HepG2 (cell line): ENCODE results near the gene SCGB1D2. TPM values are rescaled to one million over a fixed set of nuclear protein-coding genes. Genes with fewer than 3 reads are reported as not detected.
A peak's percentile ranks its signal among the peaks of the same experiment; 100 is the strongest.

Experiments used
- CREB1 ChIP-seq, 2 experiments: fragments of 450-650 bp in 1 of 2; IDR thresholded peaks; 2 replicates each; pipeline ENCODE4 v1.6.1; 2016 to 2017; ENCODE audit warnings: control low read depth in 1 of 2, mild to moderate bottlenecking in 1 of 2, missing compliant biosample characterization in 1 of 2, missing genetic modification characterization in 1 of 2
- EEA1 ChIP-seq: sonication (generic); formaldehyde crosslinking; IDR thresholded peaks from 2 replicates; pipeline ENCODE4 v1.5.1; 2020; ENCODE audit warnings: mild to moderate bottlenecking, missing genetic modification reagents, borderline replicate concordance
- EED ChIP-seq: sonication (generic); formaldehyde crosslinking; IDR thresholded peaks from 2 replicates; pipeline ENCODE4 v1.5.0; 2020; ENCODE audit warnings: mild to moderate bottlenecking, missing genetic modification reagents
- ELF3 ChIP-seq: IDR thresholded peaks from 2 replicates; pipeline ENCODE4 v1.6.1; 2016; ENCODE audit warnings: missing genetic modification reagents, missing compliant biosample characterization
- ERF ChIP-seq: IDR thresholded peaks from 2 replicates; pipeline ENCODE4 v1.6.1; 2018; ENCODE audit warnings: missing biosample characterization, missing genetic modification reagents
- FLYWCH1 ChIP-seq: sonication (generic); formaldehyde crosslinking; IDR thresholded peaks from 2 replicates; pipeline ENCODE4 v1.8.1; 2023; ENCODE audit warnings: mild to moderate bottlenecking, missing genetic modification reagents
- GMEB1 ChIP-seq: sonication (generic); formaldehyde crosslinking; IDR thresholded peaks from 2 replicates; pipeline ENCODE4 v1.5.1; 2020; ENCODE audit warnings: missing genetic modification reagents, mild to moderate bottlenecking, borderline replicate concordance
- HNF4A ChIP-seq: sonication (generic); formaldehyde crosslinking; IDR thresholded peaks from 2 replicates; pipeline ENCODE4 v1.4.0; 2020; ENCODE audit warnings: missing genetic modification reagents
- HOMEZ ChIP-seq: IDR thresholded peaks from 2 replicates; pipeline ENCODE4 v1.6.1; 2016; ENCODE audit warnings: low read depth
- KMT2B ChIP-seq: IDR thresholded peaks from 2 replicates; pipeline ENCODE4 v1.6.1; 2016; ENCODE audit warnings: missing genetic modification reagents, missing compliant biosample characterization
- SP5 ChIP-seq: IDR thresholded peaks from 2 replicates; pipeline ENCODE4 v1.6.1; 2016; ENCODE audit warnings: low read depth, borderline replicate concordance
- ZBTB7B ChIP-seq: sonication (generic); formaldehyde crosslinking; IDR thresholded peaks from 2 replicates; pipeline ENCODE4 v1.4.0; 2020; ENCODE audit warnings: missing genetic modification reagents
- ZFP90 ChIP-seq: sonication (generic); formaldehyde crosslinking; IDR thresholded peaks from 2 replicates; pipeline ENCODE4 v1.8.0; 2022; ENCODE audit warnings: missing genetic modification reagents, mild to moderate bottlenecking, inconsistent platforms, borderline replicate concordance
- ZNF614 ChIP-seq: IDR thresholded peaks from 2 replicates; pipeline ENCODE4 v1.6.1; 2018; ENCODE audit warnings: missing biosample characterization, missing genetic modification reagents, inconsistent platforms, borderline replicate concordance
- ZSCAN30 ChIP-seq: sonication (generic); formaldehyde crosslinking; IDR thresholded peaks from 2 replicates; pipeline ENCODE4 v1.5.0; 2020; ENCODE audit warnings: mild to moderate bottlenecking, missing genetic modification reagents
- polyA plus RNA-seq, 8 experiments: library from polyadenylated mRNA; depleted of rRNA in 3 of 8; stranded (reverse) in 7 of 8; unstranded in 1 of 8; fragments of >200 nt; fragmentation: Illumina TruSeq in 4 of 8; extraction: Trizol in 4 of 8; gene quantifications; 2 replicates each; pipeline versions ENCODE4 v1.2.1 to v1.2.3, GENCODE V29; 2011 to 2016; ENCODE audit warnings: low read depth in 4 of 8, missing spikeins in 1 of 8, mixed read lengths in 1 of 8; ENCODE audit not compliant: insufficient read depth in 1 of 8
- total RNA-seq, 5 experiments: library from RNA; depleted of rRNA; stranded (reverse); fragments of >200 nt; fragmentation: Illumina TruSeq; extraction: Trizol; gene quantifications; 2 replicates each; pipeline ENCODE4 v1.2.3, GENCODE V29; 2016; ENCODE audit warnings: low read depth in 1 of 5
- TF ChIP-seq, protein P1 (sequence below): sonication (generic); formaldehyde crosslinking; IDR thresholded peaks from 2 replicates; pipeline ENCODE4 v1.4.0; 2020; ENCODE audit warnings: mild to moderate bottlenecking, missing genetic modification reagents
- TF ChIP-seq, protein P2 (sequence below): sonication (generic); formaldehyde crosslinking; IDR thresholded peaks from 2 replicates; pipeline ENCODE4 v1.5.1; 2020; ENCODE audit warnings: mild to moderate bottlenecking, missing genetic modification reagents, moderate library complexity
- TF ChIP-seq, protein P3 (sequence below): sonication (generic); formaldehyde crosslinking; IDR thresholded peaks from 2 replicates; pipeline ENCODE4 v1.5.1; 2020; ENCODE audit warnings: missing genetic modification reagents, mild to moderate bottlenecking, borderline replicate concordance

The SCGB1D2 gene
- total and polyA plus RNA-seq, 2 of the 13 experiments (the other 11 are each of a cell fraction or from before 2014, with no cell fraction given) = not detected

DNA sequence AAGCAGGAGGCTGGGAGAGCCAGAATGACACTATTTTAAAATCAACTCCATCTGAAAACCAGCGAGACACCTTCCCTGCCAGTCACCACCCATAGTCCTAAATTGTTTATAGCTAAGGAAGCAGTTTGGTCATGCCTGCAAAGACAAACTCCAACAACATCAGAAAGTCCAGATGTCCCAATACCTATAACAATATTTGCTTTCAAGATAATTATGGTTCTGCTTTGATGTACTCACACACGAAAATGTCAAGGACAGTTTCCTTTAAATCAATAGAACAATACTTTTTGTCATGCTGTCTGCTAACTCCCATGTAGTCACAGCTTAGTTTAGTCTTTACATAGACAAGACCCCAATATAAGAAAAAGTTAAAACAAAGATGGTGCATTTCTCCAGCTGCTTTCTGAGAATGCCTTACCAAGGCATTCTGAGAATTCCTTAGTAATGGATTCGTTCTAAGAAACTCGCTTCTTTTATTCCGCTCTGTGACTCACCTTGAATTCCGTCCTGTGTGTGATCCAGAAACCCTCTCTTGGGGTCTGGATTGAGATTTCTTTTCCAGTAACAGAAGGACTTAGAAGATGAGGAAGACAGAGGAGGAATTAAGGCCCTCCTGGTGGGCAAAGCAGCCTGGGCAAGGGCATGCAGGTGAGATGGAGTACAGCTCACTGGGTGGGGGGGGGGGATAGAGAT lies 18.4 kb downstream of the SCGB1D2 start (continued):
- TF ChIP-seq HOMEZ (CRISPR knock-in tag) = peak; percentile 93
- no peak for TF ChIP-seq EED
- peak; percentile 92 for TF ChIP-seq ELF3 (CRISPR knock-in tag)
- peak; percentile 55; the same call in 1 of the 2 replicates for TF ChIP-seq ERF (CRISPR knock-in tag)
- peak; percentile 91 for TF ChIP-seq HNF4A (CRISPR knock-in tag)
- peak; percentile 41; the same call in 1 of the 2 replicates for TF ChIP-seq GMEB1 (CRISPR knock-in tag)
- TF ChIP-seq CREB1 (IDR thresholded peaks at IDR 0.05) = peak; percentile 6; the same call in 1 of the 2 replicates
- peak; percentile 71 for TF ChIP-seq CREB1 (CRISPR knock-in tag; IDR thresholded peaks at IDR 0.05)
- TF ChIP-seq SP5 (CRISPR knock-in tag) = peak; percentile 49; the same call in 1 of the 2 replicates
- TF ChIP-seq FLYWCH1 (CRISPR knock-in tag) = no peak
- TF ChIP-seq, protein P1, sequence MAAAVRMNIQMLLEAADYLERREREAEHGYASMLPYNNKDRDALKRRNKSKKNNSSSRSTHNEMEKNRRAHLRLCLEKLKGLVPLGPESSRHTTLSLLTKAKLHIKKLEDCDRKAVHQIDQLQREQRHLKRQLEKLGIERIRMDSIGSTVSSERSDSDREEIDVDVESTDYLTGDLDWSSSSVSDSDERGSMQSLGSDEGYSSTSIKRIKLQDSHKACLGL (CRISPR knock-in tag) = no peak
- TF ChIP-seq KMT2B = 0 out of 2 replicates have a peak, but pooled peaks have one; percentile 21
- TF ChIP-seq ZNF614 (CRISPR knock-in tag) = peak; percentile 87
- TF ChIP-seq ZSCAN30 (CRISPR knock-in tag) = no peak
- TF ChIP-seq EEA1 (CRISPR knock-in tag) = no peak
- TF ChIP-seq ZFP90 (CRISPR knock-in tag) = no peak
- TF ChIP-seq, protein P2, sequence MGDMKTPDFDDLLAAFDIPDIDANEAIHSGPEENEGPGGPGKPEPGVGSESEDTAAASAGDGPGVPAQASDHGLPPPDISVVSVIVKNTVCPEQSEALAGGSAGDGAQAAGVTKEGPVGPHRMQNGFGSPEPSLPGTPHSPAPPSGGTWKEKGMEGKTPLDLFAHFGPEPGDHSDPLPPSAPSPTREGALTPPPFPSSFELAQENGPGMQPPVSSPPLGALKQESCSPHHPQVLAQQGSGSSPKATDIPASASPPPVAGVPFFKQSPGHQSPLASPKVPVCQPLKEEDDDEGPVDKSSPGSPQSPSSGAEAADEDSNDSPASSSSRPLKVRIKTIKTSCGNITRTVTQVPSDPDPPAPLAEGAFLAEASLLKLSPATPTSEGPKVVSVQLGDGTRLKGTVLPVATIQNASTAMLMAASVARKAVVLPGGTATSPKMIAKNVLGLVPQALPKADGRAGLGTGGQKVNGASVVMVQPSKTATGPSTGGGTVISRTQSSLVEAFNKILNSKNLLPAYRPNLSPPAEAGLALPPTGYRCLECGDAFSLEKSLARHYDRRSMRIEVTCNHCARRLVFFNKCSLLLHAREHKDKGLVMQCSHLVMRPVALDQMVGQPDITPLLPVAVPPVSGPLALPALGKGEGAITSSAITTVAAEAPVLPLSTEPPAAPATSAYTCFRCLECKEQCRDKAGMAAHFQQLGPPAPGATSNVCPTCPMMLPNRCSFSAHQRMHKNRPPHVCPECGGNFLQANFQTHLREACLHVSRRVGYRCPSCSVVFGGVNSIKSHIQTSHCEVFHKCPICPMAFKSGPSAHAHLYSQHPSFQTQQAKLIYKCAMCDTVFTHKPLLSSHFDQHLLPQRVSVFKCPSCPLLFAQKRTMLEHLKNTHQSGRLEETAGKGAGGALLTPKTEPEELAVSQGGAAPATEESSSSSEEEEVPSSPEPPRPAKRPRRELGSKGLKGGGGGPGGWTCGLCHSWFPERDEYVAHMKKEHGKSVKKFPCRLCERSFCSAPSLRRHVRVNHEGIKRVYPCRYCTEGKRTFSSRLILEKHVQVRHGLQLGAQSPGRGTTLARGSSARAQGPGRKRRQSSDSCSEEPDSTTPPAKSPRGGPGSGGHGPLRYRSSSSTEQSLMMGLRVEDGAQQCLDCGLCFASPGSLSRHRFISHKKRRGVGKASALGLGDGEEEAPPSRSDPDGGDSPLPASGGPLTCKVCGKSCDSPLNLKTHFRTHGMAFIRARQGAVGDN = no peak
- peak; percentile 81; the same call in 1 of the 2 replicates for TF ChIP-seq ZBTB7B
- TF ChIP-seq, protein P3, sequence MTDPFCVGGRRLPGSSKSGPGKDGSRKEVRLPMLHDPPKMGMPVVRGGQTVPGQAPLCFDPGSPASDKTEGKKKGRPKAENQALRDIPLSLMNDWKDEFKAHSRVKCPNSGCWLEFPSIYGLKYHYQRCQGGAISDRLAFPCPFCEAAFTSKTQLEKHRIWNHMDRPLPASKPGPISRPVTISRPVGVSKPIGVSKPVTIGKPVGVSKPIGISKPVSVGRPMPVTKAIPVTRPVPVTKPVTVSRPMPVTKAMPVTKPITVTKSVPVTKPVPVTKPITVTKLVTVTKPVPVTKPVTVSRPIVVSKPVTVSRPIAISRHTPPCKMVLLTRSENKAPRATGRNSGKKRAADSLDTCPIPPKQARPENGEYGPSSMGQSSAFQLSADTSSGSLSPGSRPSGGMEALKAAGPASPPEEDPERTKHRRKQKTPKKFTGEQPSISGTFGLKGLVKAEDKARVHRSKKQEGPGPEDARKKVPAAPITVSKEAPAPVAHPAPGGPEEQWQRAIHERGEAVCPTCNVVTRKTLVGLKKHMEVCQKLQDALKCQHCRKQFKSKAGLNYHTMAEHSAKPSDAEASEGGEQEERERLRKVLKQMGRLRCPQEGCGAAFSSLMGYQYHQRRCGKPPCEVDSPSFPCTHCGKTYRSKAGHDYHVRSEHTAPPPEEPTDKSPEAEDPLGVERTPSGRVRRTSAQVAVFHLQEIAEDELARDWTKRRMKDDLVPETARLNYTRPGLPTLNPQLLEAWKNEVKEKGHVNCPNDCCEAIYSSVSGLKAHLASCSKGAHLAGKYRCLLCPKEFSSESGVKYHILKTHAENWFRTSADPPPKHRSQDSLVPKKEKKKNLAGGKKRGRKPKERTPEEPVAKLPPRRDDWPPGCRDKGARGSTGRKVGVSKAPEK = peak; percentile 44; the same call in 1 of the 2 replicates
